CD4-positive, alpha-beta T cell treated with Interleukin-6 at 100 ng/mL for 8 hours (primary cell): Measurements from ENCODE around the gene HECTD3.
"Not testable (repeated sequence)": the region's sequence is repeated elsewhere in the genome, so short reads cannot be mapped to it uniquely, and the experiment has no call there.

Experiments
- DNase-seq: peaks from one replicate; pipeline ENCODE4 v3.0.0-alpha.2; 2020; ENCODE audit warnings: mixed read lengths, low spot score

The HECTD3 gene

GRCh38 chr1:45014321-45015028, 3.4 kb upstream of the HECTD3 start:
- peak; percentile 80 for DNase-seq

DNA sequence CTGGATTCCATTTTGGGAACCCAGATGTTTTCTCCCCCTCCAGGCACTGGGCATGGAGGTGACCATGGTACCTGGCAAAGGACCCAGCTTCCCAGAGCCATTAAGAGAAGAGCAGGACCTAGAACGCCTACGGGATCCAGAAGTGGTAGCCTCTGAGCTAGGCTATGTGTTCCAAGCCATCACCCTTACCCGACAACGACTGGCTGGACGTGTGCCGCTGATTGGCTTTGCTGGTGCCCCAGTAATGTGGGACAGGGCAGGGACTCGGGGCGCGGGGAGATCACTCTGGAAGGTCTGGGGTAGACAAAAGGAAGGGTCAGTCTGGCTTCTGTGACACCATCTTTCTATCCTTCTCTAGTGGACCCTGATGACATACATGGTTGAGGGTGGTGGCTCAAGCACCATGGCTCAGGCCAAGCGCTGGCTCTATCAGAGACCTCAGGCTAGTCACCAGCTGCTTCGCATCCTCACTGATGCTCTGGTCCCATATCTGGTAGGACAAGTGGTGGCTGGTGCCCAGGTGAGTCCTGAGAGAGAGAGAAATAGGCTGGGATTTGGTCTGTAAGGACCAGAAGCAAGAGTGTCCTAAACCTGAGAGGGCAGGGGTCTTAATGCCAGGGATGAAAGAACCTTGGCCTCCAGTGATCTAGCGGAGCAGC, 2.6 kb upstream of the HECTD3 start:
- DNase-seq, result no peak

GRCh38 chr1:45012639-45013278, 1.6 kb upstream of the HECTD3 start:
- peak; percentile 32 for DNase-seq

DNA sequence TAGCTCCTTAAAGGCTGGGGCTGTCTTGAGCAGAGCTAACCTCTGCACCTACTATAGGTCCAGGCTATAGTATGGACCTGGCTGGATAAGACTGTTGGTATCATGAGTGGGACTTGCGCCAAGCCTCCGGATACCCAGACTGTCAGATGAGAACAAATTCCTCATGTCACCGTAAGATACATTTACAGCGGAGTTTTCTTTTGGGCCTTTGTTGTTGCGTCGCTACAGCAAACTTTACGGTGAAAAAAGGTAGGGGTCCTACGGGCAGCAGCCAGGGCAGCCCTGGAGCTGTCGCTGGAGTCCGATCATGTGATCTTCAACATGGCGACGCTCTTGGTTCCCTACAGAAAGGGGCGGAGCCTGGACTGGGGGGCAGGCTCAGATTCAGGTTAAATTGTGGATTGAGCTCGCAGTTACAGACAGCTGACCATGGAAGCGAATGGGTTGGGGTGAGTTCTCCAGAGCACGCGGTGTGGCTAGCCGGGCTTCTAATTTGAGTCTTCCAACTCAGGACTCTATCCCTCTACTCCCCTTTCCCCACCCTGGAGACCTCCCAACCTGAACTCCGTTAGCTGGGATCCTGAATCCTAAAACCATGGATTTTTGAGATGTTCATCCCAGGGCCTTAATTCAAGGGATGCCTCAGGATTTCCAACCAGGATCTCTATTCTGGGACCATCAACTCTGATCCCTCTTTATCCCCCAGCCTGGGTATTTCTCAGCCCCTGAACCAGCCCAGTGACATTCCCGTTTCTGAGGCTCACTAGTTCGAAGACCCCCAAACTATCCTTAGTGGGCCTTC, 914 bp upstream of the HECTD3 start, which contains the start of gene UROD:
TSS of gene UROD (plus strand) at position 418 of the 802 bp plus-strand sequence. CDS start at position 430, 12 bp downstream.
- peak; percentile 90 for DNase-seq

DNA sequence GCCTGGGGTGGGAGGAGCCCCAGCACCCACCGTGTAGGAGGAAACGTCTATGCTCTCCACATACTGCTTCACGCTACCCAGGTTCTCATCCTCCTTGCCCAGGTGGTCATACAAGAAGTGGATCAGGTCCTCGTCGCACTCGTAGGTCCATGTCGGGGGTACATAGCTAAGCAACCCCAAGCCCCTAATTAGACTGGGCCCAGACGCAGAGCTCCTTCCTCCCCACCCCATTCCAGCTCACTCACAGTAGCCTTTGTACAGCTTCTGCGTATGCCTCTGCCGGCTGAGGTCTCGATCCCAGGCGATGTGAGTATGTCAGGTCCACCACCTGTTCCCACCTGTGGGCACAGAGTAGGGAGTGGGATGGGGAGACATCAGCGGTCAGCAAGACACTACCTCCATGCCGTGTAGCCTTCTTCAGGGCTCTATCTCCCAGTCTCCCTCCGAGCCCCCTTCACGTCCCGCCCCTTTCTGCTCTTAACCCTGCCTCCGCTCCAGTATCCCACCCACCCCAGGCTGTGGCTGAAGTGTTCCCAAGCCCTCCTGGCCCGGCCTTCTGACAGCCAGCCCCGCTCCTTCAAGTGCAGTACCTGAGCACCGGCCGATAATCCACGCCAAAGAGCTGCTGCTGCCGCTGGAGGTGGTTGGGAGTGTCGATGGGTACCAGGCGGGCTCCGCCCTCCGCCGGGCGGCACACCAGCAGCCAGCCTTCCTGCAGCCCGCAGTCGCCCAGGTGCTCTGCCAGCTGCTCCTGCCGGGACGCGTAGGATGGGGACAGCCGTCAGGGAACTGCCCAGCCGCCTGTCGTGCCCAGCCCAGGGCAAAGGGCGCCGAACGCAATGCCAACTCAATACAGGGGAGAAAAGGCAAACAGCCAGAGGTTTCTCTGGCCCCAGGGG, 919 bp downstream of the HECTD3 start:
- DNase-seq, result peak; percentile 17

DNA sequence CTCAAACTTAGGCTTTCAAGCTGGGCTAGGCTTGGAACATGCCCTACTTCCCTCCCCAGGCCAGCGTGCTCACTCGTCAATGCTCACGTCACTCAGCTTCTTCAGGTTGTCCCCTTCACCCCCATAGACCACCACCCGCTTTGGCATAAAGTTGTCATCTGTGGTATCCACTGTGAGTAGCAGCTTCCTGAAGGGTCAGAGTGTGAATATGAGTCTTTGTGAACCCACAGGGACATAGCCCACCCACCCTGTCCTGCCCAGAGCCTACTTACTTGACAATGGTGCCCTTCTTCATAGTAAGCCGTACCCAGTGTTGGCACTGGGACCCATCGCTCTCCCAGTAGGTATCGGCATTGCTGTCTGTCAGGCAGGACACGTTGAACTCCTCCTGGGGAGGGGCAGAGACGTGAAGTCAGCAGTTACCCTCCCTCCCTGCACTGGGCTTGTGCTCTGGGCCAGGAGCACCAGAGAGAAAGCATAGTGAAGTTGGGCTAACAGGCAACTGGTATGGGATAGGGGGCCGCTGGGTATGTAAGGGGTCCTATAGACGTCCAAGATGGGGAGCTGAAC, 1.7 kb downstream of the HECTD3 start:
- DNase-seq, result no peak

DNA sequence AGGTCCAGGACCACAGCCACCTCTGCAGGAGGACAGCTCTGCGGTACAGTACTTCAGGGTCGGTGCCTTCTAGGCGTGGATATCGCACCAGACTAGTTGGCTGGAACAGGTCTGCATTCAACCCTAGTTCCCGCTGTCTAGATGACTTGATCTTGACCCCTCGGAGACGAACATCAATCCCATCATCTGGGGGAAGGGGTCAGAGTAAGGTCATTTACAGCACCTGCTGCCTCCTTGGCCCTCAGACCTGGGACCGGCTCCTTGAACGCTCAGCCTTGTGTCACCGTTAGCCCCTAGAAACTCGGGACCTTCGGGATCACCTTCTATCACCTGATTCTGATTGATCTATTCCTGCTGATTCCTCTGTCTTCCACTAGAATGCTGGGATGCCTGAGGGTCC, 2.6 kb downstream of the HECTD3 start:
- DNase-seq, result no peak

- no peak for DNase-seq
These were observed 3.0 kb downstream of the HECTD3 start for GRCh38 chr1:45008076-45008475.

- DNase-seq, result no peak
These were observed 3.8 kb downstream of the HECTD3 start for GRCh38 chr1:45007311-45007710.

GRCh38 chr1:45005761-45006160, 5.4 kb downstream of the HECTD3 start:
- DNase-seq, result no peak

DNA sequence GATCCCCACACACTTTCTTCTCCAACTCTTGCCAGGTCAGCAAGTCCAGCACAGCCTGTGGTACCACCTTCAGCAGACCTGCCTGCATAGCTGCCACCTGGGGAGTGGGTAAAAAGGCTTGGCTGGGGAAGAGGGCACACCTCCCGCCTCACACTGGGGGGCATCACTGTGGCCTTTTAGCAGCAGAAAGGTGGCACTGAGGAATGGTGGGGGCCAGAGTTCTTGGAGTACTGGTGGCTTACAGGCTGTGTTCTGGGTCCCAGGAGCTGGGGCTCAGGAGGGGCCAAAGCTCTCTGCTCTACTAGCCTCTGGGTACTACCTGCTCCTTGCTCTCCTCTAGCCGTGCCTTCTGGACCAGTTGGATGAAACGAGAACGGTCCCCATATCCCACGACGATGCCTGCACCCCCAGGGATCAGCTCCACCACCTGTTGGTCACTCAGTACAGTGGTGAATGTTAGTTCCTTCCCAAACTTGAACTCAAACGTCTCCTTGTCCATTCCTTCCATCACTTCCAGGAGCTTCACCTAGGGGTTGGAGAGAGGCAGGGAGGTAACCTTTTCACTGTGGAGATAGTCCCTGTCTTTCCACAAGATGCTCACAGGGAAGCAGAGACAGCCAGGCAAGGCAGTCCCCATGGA, 6.7 kb downstream of the HECTD3 start:
- DNase-seq, result no peak

DNA sequence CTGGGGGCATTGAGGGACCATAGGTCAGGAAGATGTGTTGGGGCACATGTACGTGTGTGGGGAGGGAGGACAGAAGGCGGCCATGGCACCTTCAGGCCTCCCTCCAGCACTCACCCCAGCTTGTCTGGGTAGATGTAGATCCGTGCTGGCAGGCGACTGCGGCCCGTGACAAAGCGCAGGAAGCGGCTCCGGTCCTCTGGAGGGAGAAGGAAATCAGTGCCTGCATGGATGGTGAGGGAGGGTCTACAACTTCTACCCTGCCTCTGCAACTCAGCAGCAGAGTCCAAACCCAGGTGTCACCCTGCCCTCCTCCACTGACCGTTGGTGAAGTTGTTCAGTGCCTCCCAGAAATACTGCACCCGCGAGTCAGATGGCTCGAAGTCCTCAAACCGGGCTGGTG, 7.4 kb downstream of the HECTD3 start:
- DNase-seq, result no peak

- DNase-seq, result no peak
These were observed 8.2 kb downstream of the HECTD3 start for GRCh38 chr1:45002650-45003645.

GRCh38 chr1:45001576-45001975, 9.5 kb downstream of the HECTD3 start:
- DNase-seq, result not testable (repeated sequence)

- no peak for DNase-seq
These were observed 10.1 kb downstream of the HECTD3 start for GRCh38 chr1:45001011-45001481.

DNA sequence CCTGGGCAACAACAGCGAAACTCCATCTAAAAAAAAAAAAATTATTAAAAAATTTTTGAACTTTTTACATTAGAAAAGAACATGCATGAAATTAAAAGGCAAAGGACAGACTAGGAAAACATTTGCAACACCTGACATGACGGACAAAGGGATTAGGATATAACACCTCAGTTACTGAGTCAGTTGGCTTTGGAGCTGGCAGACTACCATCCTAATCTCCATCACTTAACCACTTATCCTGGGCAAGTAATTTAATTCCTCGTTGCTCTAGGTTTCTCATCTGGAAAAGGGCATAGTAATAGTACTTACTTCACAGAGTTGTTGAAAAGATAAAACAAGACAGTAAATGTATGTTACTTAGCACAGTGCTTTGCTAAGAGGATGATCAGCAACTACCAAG, 11.9 kb downstream of the HECTD3 start:
- no peak for DNase-seq

- no peak for DNase-seq
These were observed 15.5 kb downstream of the HECTD3 start for GRCh38 chr1:44995467-44996238.

GRCh38 chr1:44994309-44994898, 16.7 kb downstream of the HECTD3 start:
- DNase-seq, result no peak
